GM12874 (cell line): Measurements from ENCODE around the gene PXDN.

ENCODE experiments used
- CTCF ChIP-seq: IDR thresholded peaks from 2 replicates; pipeline ENCODE4 v1.5.1; 2011; ENCODE audit warnings: low read depth, mild to moderate bottlenecking, control low read depth, low read length, moderate library complexity; ENCODE audit not compliant: insufficient read depth

The PXDN gene

GRCh38 chr2:1717113-1717512 lies 27.2 kb downstream of the PXDN start:
- TF ChIP-seq CTCF = no peak

- TF ChIP-seq CTCF = no peak
Measured at GRCh38 chr2:1716441-1716840, 27.9 kb downstream of the PXDN start.

- TF ChIP-seq CTCF = no peak
Measured at GRCh38 chr2:1715184-1716013, 28.9 kb downstream of the PXDN start.

- no peak for TF ChIP-seq CTCF
Measured at GRCh38 chr2:1714291-1715064, 29.8 kb downstream of the PXDN start.

- TF ChIP-seq CTCF = no peak
Measured at GRCh38 chr2:1713839-1714236, 30.5 kb downstream of the PXDN start.

- no peak for TF ChIP-seq CTCF
Measured at GRCh38 chr2:1713142-1713838, 31.0 kb downstream of the PXDN start.

- TF ChIP-seq CTCF = no peak
Measured at GRCh38 chr2:1709946-1710560, 34.3 kb downstream of the PXDN start.
